Measurements from ENCODE around the gene IRF8. TPM values are rescaled to one million over a fixed set of nuclear protein-coding genes. Genes with fewer than 3 reads are reported as not detected.

IRF8 gene
- total RNA-seq, 3 donors from 2014 or later (not counting 1 experiment from before 2014, with no cell fraction given): 101 to 167 (median 122) TPM

GRCh38 chr16:85952197-85952596 lies 53.2 kb downstream of the IRF8 start:
- intact Hi-C loops (cut with micrococcal nuclease): no loop called here
- H3K9me3 ChIP-seq (ENCODE audit: control insufficient read depth, insufficient read depth, low read length): no peaks in the 10 kb centered on the region
- Mint-ChIP-seq H3K36me3 (no peaks in the 10 kb centered on the region), H3K4me1 (peaks cover 9 to 30% of the 10 kb centered on the region in 2 donors), H3K4me3 (no peak overlapping the region), H3K9me3 (no peaks in the 10 kb centered on the region), H3K27ac (no peak overlapping the region), H3K27me3 (ENCODE audit: low read depth in 2 of 2) (peaks cover 4 to 6% of the 10 kb centered on the region in 2 donors)
- no peak for TF ChIP-seq CTCF (IDR thresholded peaks at IDR 0.05)
- no peak overlapping the region for H3K27ac ChIP-seq (ENCODE audit: low read length)
- DNase-seq (no peak), ATAC-seq (no peak)
- no peaks in the 10 kb centered on the region for H3K27me3 ChIP-seq (ENCODE audit: control insufficient read depth, insufficient read depth, low read length)
- no peaks in the 10 kb centered on the region for H3K36me3 ChIP-seq (ENCODE audit: control insufficient read depth, insufficient read depth, low read length)
- no peak overlapping the region for H3K4me3 ChIP-seq (ENCODE audit: low read length)
- WGBS (ENCODE audit: insufficient coverage): 93% methylated on average over 12 of the region's 12 CpGs
- peaks cover 34% of the 10 kb centered on the region for H3K4me1 ChIP-seq (ENCODE audit: control insufficient read depth, insufficient read depth, low read length)

- no peaks in the 10 kb centered on the region for H3K27me3 ChIP-seq (ENCODE audit: control insufficient read depth, insufficient read depth, low read length)
- DNase-seq (no peak), ATAC-seq (no peak)
- over 99% methylated on average over 5 of the region's 5 CpGs for WGBS (ENCODE audit: insufficient coverage)
- Mint-ChIP-seq H3K4me1 (peaks cover 3 to 24% of the 10 kb centered on the region in 2 donors), H3K9me3 (no peaks in the 10 kb centered on the region), H3K36me3 (no peaks in the 10 kb centered on the region), H3K27ac (no peak overlapping the region), H3K4me3 (no peak overlapping the region), H3K27me3 (ENCODE audit: low read depth in 2 of 2) (peaks cover 1 to 4% of the 10 kb centered on the region in 2 donors)
- no peak overlapping the region for H3K4me3 ChIP-seq (ENCODE audit: low read length)
- peaks cover 33% of the 10 kb centered on the region for H3K4me1 ChIP-seq (ENCODE audit: control insufficient read depth, insufficient read depth, low read length)
- H3K9me3 ChIP-seq (ENCODE audit: control insufficient read depth, insufficient read depth, low read length): no peaks in the 10 kb centered on the region
- intact Hi-C loops (cut with micrococcal nuclease): no loop called here
- no peaks in the 10 kb centered on the region for H3K36me3 ChIP-seq (ENCODE audit: control insufficient read depth, insufficient read depth, low read length)
- H3K27ac ChIP-seq (ENCODE audit: low read length): no peak overlapping the region
- TF ChIP-seq CTCF (IDR thresholded peaks at IDR 0.05): no peak
Observed at GRCh38 chr16:85952811-85953210, 53.8 kb downstream of the IRF8 start.

GRCh38 chr16:85954927-85955519 lies 56.1 kb downstream of the IRF8 start:
- Histone ChIP-seq H3K27me3 (ENCODE audit: control insufficient read depth, insufficient read depth, low read length) (no peaks in the 10 kb centered on the region), H3K27ac (ENCODE audit: low read length) (no peak overlapping the region), H3K9me3 (ENCODE audit: control insufficient read depth, insufficient read depth, low read length) (no peaks in the 10 kb centered on the region), H3K4me1 (ENCODE audit: control insufficient read depth, insufficient read depth, low read length) (peaks cover 18% of the 10 kb centered on the region), H3K4me3 (ENCODE audit: low read length) (no peak overlapping the region), H3K36me3 (ENCODE audit: control insufficient read depth, insufficient read depth, low read length) (no peaks in the 10 kb centered on the region)
- WGBS (ENCODE audit: insufficient coverage): 70% methylated on average over 12 of the region's 12 CpGs
- H3K9me3 Mint-ChIP-seq: no peaks in the 10 kb centered on the region
- no peaks in the 10 kb centered on the region for H3K27me3 Mint-ChIP-seq (ENCODE audit: low read depth in 2 of 2)
- DNase-seq (no peak), ATAC-seq (no peak)
- intact Hi-C loops (cut with micrococcal nuclease): no loop called here
- H3K27ac Mint-ChIP-seq: no peak overlapping the region
- H3K4me1 Mint-ChIP-seq: peaks cover 0 to 10% of the 10 kb centered on the region in 2 donors
- H3K36me3 Mint-ChIP-seq: no peaks in the 10 kb centered on the region
- no peak overlapping the region for H3K4me3 Mint-ChIP-seq
- no peak for TF ChIP-seq CTCF (IDR thresholded peaks at IDR 0.05)

GRCh38 chr16:85955566-85955965 lies 56.6 kb downstream of the IRF8 start:
- H3K27me3 ChIP-seq (ENCODE audit: control insufficient read depth, insufficient read depth, low read length): no peaks in the 10 kb centered on the region
- H3K4me3 Mint-ChIP-seq: no peak overlapping the region
- no peak overlapping the region for H3K27ac ChIP-seq (ENCODE audit: low read length)
- H3K4me1 ChIP-seq (ENCODE audit: control insufficient read depth, insufficient read depth, low read length): peaks cover 16% of the 10 kb centered on the region
- peaks cover 0 to 6% of the 10 kb centered on the region in 2 donors for H3K4me1 Mint-ChIP-seq
- TF ChIP-seq CTCF (IDR thresholded peaks at IDR 0.05): no peak
- intact Hi-C loops (cut with micrococcal nuclease): no loop called here
- H3K4me3 ChIP-seq (ENCODE audit: low read length): no peak overlapping the region
- no peaks in the 10 kb centered on the region for H3K9me3 Mint-ChIP-seq
- DNase-seq (no peak), ATAC-seq (no peak)
- H3K36me3 Mint-ChIP-seq: no peaks in the 10 kb centered on the region
- no peaks in the 10 kb centered on the region for H3K27me3 Mint-ChIP-seq (ENCODE audit: low read depth in 2 of 2)
- H3K36me3 ChIP-seq (ENCODE audit: control insufficient read depth, insufficient read depth, low read length): no peaks in the 10 kb centered on the region
- 48% methylated on average over 8 of the region's 11 CpGs for WGBS (ENCODE audit: insufficient coverage)
- H3K9me3 ChIP-seq (ENCODE audit: control insufficient read depth, insufficient read depth, low read length): no peaks in the 10 kb centered on the region
- no peak overlapping the region for H3K27ac Mint-ChIP-seq

Measured in natural killer cell (primary cell).